PC-3 (cell line): ENCODE data around the gene TMEM141. TPM values are rescaled to one million over a fixed set of nuclear protein-coding genes. Genes with fewer than 3 reads are reported as not detected.

Experiments
- ATAC-seq: fragments of 200-7000 bp; cut with Tn5 transposase; 2 replicates; pipeline ENCODE4 v1.9.1; 2020; ENCODE audit warnings: mild to moderate bottlenecking, moderate library complexity
- BruUV-seq: library from RNA; stranded (reverse); fragments of 400-500 nt; replicated peaks from 2 replicates; lab custom pipeline; 2021; lab: Mats Ljungman, UMichigan
- CTCF ChIA-PET: fragments of 300-600 bp; sonication (Branson Sonifier 250); formaldehyde crosslinking; loops from one replicate; lab custom pipeline; 2022; ENCODE audit warnings: antibody characterized with exemption; lab: Charles Lee
- POLR2A ChIA-PET: fragments of 300-600 bp; sonication (Branson Sonifier 250); formaldehyde crosslinking; loops from one replicate; lab custom pipeline; 2022; ENCODE audit warnings: antibody characterized with exemption; ENCODE audit not compliant: unreplicated experiment; lab: Charles Lee
- DNase-seq: peaks from one replicate; pipeline ENCODE4 v3.0.0-alpha.2; 2015
- H2AFZ ChIP-seq: fragments of 300-600 bp; sonication (generic); 2 replicates; pipeline ENCODE4 v1.6.0; 2016; ENCODE audit warnings: antibody characterized with exemption, low read length
- H3F3A ChIP-seq: fragments of 300-600 bp; sonication (generic); one replicate; pipeline ENCODE4 v1.6.0; 2017; ENCODE audit warnings: antibody characterized with exemption, low read length, control low read depth, mild to moderate bottlenecking; ENCODE audit not compliant: unreplicated experiment
- H3K27ac ChIP-seq: fragments of 300-600 bp; sonication (generic); 2 replicates; pipeline ENCODE4 v1.5.1; 2016; ENCODE audit warnings: mild to moderate bottlenecking, low read length
- H3K27me3 ChIP-seq: fragments of 300-600 bp; sonication (generic); 2 replicates; pipeline ENCODE4 v1.6.1; 2016; ENCODE audit warnings: low read length, mixed read lengths
- H3K36me3 ChIP-seq: fragments of 300-600 bp; sonication (generic); 2 replicates; pipeline ENCODE4 v1.6.1; 2016; ENCODE audit warnings: low read depth, mixed run types, low read length, mixed read lengths
- H3K4me1 ChIP-seq: fragments of 300-600 bp; sonication (generic); 2 replicates; pipeline ENCODE4 v1.5.1; 2016; ENCODE audit warnings: low read length; ENCODE audit not compliant: insufficient read depth
- H3K4me2 ChIP-seq: fragments of 300-600 bp; sonication (generic); 2 replicates; pipeline ENCODE4 v1.6.0; 2016; ENCODE audit warnings: low read length
- H3K4me3 ChIP-seq: fragments of 300-600 bp; sonication (generic); 2 replicates; pipeline ENCODE4 v1.5.1; 2016; ENCODE audit warnings: mild to moderate bottlenecking, low read length, mixed read lengths
- H3K79me2 ChIP-seq: fragments of 300-600 bp; sonication (generic); 2 replicates; pipeline ENCODE4 v1.6.1; 2017; ENCODE audit warnings: low read length, mixed read lengths
- H3K9ac ChIP-seq: fragments of 300-600 bp; sonication (generic); 2 replicates; pipeline ENCODE4 v1.6.0; 2016; ENCODE audit warnings: mild to moderate bottlenecking, low read length
- H3K9me2 ChIP-seq: fragments of 300-600 bp; sonication (generic); replicated peaks from 2 replicates; pipeline ENCODE4 v1.6.1; 2016; ENCODE audit warnings: mixed run types, low read length, mixed read lengths
- H3K9me3 ChIP-seq: fragments of 300-600 bp; sonication (generic); 2 replicates; pipeline ENCODE4 v1.6.1; 2016; ENCODE audit warnings: low read length, mixed read lengths
- H4K20me1 ChIP-seq: fragments of 300-600 bp; sonication (generic); 2 replicates; pipeline ENCODE4 v1.6.1; 2016; ENCODE audit warnings: low read length, mixed read lengths
- EZH2 ChIP-seq: fragments of 300-600 bp; sonication (generic); IDR thresholded peaks from one replicate; pipeline ENCODE4 v1.6.1; 2017; ENCODE audit warnings: antibody characterized with exemption, mild to moderate bottlenecking, low read length; ENCODE audit not compliant: unreplicated experiment
- EZH2phosphoT487 ChIP-seq: fragments of 300-600 bp; sonication (generic); IDR thresholded peaks from 2 replicates; pipeline ENCODE4 v1.6.1; 2018; ENCODE audit warnings: mild to moderate bottlenecking, antibody characterized with exemption, low read length, borderline replicate concordance
- intact Hi-C: fragments of 100-400 bp; cut with micrococcal nuclease; formaldehyde crosslinking; loops from 2 replicates; pipeline ENCODE4 v1.9.0; 2023
- total RNA-seq: library from RNA; depleted of rRNA; stranded (reverse); fragments of >200 nt; gene quantifications from 2 replicates; pipeline ENCODE4 v1.2.3, GENCODE V29; 2014
- TF ChIP-seq, protein P1 (sequence below): fragments of 300-600 bp; sonication (generic); conservative IDR thresholded peaks from 2 replicates; pipeline ENCODE4 v1.5.1; 2017; ENCODE audit warnings: antibody characterized with exemption, low read depth, mild to moderate bottlenecking, low read length

The TMEM141 gene
- total RNA-seq, 1 experiment from 2014 or later, result 101 TPM

GRCh38 chr9:136803551-136804508 is 12.7 kb downstream of the TMEM141 start:
- Histone ChIP-seq H4K20me1 (no peaks in the 10 kb centered on the region), H3K79me2 (peaks cover 22% of the 10 kb centered on the region), H2AFZ (no peak overlapping the region), H3F3A (no peaks in the 10 kb centered on the region), H3K4me2 (no peak overlapping the region), H3K27ac (no peak overlapping the region), H3K4me1 (peaks cover 25% of the 10 kb centered on the region), H3K9me2 (no peaks in the 10 kb centered on the region), H3K27me3 (no peaks in the 10 kb centered on the region), H3K9ac (no peak overlapping the region), H3K36me3 (no peaks in the 10 kb centered on the region), H3K9me3 (no peaks in the 10 kb centered on the region), H3K4me3 (no peak overlapping the region)
- BruUV-seq, result no TSS peak
- ATAC-seq, result no peak
- TF ChIP-seq EZH2 (no peak), EZH2phosphoT487 (no peak)
- TF ChIP-seq, protein P1, sequence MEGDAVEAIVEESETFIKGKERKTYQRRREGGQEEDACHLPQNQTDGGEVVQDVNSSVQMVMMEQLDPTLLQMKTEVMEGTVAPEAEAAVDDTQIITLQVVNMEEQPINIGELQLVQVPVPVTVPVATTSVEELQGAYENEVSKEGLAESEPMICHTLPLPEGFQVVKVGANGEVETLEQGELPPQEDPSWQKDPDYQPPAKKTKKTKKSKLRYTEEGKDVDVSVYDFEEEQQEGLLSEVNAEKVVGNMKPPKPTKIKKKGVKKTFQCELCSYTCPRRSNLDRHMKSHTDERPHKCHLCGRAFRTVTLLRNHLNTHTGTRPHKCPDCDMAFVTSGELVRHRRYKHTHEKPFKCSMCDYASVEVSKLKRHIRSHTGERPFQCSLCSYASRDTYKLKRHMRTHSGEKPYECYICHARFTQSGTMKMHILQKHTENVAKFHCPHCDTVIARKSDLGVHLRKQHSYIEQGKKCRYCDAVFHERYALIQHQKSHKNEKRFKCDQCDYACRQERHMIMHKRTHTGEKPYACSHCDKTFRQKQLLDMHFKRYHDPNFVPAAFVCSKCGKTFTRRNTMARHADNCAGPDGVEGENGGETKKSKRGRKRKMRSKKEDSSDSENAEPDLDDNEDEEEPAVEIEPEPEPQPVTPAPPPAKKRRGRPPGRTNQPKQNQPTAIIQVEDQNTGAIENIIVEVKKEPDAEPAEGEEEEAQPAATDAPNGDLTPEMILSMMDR, result no peak
- POLR2A ChIA-PET, result no interaction called here
- no peak for DNase-seq
- CTCF ChIA-PET, result no interaction called here
- intact Hi-C loops, result no loop called here

DNA sequence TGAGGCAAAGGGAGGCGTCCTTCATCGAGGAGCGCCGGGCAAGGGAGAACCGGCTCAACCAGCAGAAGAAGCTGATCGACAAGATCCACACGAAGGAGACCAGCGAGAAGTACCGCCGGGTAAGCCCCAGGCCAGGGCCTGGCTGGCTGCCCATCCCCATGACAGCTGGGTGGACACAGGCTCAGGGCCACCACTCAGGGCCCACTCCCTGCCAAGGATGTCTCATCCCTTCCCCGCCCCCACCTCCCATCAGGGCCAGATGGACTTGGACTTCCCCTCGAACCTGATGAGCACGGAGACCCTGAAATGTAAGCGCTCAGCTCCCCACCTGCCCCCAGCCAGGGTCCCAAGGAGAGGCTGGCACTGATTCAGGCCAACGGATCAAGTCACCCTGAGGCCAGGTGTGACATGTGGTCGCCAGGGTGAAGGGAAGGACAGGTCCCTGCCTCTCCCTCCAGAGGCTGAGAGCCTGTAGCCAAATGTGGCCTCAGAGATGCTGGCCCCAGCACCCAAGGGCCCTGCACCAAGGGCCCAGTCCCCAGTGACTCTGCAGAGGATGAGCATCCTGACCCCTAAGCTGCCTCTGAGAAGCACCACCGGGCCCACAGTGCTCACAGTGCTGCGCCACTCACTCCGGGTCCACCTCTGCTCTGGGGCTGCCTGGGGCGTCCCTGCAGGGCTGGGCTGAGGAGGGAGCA is 13.5 kb downstream of the TMEM141 start:
- peaks cover under 1% of the 10 kb centered on the region; the same call in 1 of the 2 replicates for H4K20me1 ChIP-seq
- intact Hi-C loops, result no loop called here
- H3K36me3 ChIP-seq, result 0 out of 2 replicates have a peak, but pooled peaks cover under 1% of the 10 kb centered on the region
- H3K4me2 ChIP-seq, result no peak overlapping the region
- ATAC-seq, result no peak
- H3K9me2 ChIP-seq, result no peaks in the 10 kb centered on the region
- no peaks in the 10 kb centered on the region for H3K9me3 ChIP-seq
- H3F3A ChIP-seq, result no peaks in the 10 kb centered on the region
- ChIA-PET CTCF (no interaction called here), POLR2A (no interaction called here)
- no peak overlapping the region for H2AFZ ChIP-seq
- H3K9ac ChIP-seq, result no peak overlapping the region
- TF ChIP-seq, protein P1, result no peak
- TF ChIP-seq EZH2phosphoT487 (no peak), EZH2 (no peak)
- H3K27me3 ChIP-seq, result no peaks in the 10 kb centered on the region
- H3K79me2 ChIP-seq, result peaks cover 31% of the 10 kb centered on the region
- peaks cover 20% of the 10 kb centered on the region for H3K4me1 ChIP-seq
- no peak overlapping the region for H3K27ac ChIP-seq
- no peak overlapping the region for H3K4me3 ChIP-seq
- DNase-seq, result no peak
- BruUV-seq, result no TSS peak
